Keratinocyte (primary cell): ENCODE results near the gene TVP23C. TPM values are rescaled to one million over a fixed set of nuclear protein-coding genes. Genes with fewer than 3 reads are reported as not detected.

ENCODE experiments used
- DNase-seq: peaks from one replicate; pipeline ENCODE4 v3.0.0-alpha.2; 2011; ENCODE audit warnings: low read depth, missing footprints, low spot score
- FAIRE-seq: peaks from 2 replicates; lab custom pipeline; 2011; peaks lifted over from hg19 to GRCh38; lab: Jason Lieb, UNC
- H2AFZ ChIP-seq: 2 replicates; pipeline ENCODE4 v1.6.0; 2012; ENCODE audit warnings: low read length, control low read depth, inconsistent platforms; ENCODE audit not compliant: control insufficient read depth
- H3K27ac ChIP-seq: 2 replicates; pipeline ENCODE4 v1.5.1; 2011; ENCODE audit warnings: low read length; ENCODE audit not compliant: control insufficient read depth, insufficient read depth
- H3K27me3 ChIP-seq: 3 replicates; pipeline ENCODE4 v1.6.0; 2011; ENCODE audit warnings: low read length; ENCODE audit not compliant: control insufficient read depth, insufficient read depth; ENCODE audit errors: extremely low read depth
- H3K36me3 ChIP-seq, 2 experiments: 2 replicates in 1 of 2; 3 replicates in 1 of 2; pipeline ENCODE4 v1.5.1; 2011; ENCODE audit warnings: low read length in 2 of 2, mild to moderate bottlenecking in 1 of 2; ENCODE audit not compliant: control insufficient read depth in 2 of 2, insufficient read depth in 2 of 2; ENCODE audit errors: extremely low read depth in 1 of 2
- H3K4me1 ChIP-seq: 3 replicates; pipeline ENCODE4 v1.5.1; 2011; ENCODE audit warnings: low read length; ENCODE audit not compliant: control insufficient read depth, insufficient read depth; ENCODE audit errors: extremely low read depth
- H3K4me2 ChIP-seq: 3 replicates; pipeline ENCODE4 v1.6.0; 2011; ENCODE audit warnings: low read depth, low read length; ENCODE audit not compliant: control insufficient read depth, insufficient read depth; ENCODE audit errors: extremely low read depth
- H3K4me3 ChIP-seq, 3 experiments: fragments of 200-600 bp in 1 of 3; sonication (generic) in 1 of 3; 2 replicates in 2 of 3; 3 replicates in 1 of 3; pipeline ENCODE4 v1.5.1; 2011 to 2016; ENCODE audit warnings: low read length in 3 of 3, mild to moderate bottlenecking in 3 of 3, control low read depth in 2 of 3, inconsistent platforms in 1 of 3, low read depth in 1 of 3, mixed read lengths in 1 of 3, mixed run types in 1 of 3, moderate library complexity in 1 of 3; ENCODE audit not compliant: control insufficient read depth in 2 of 3, insufficient read depth in 2 of 3; ENCODE audit errors: extremely low read depth in 1 of 3
- H3K79me2 ChIP-seq: 2 replicates; pipeline ENCODE4 v1.6.0; 2012; ENCODE audit warnings: low read length; ENCODE audit not compliant: control insufficient read depth, insufficient read depth
- H3K9ac ChIP-seq: 3 replicates; pipeline ENCODE4 v1.6.0; 2011; ENCODE audit warnings: low read length; ENCODE audit not compliant: control insufficient read depth, insufficient read depth; ENCODE audit errors: extremely low read depth
- H3K9me1 ChIP-seq: 3 replicates; pipeline ENCODE4 v1.6.0; 2011; ENCODE audit warnings: low read length; ENCODE audit not compliant: control insufficient read depth, insufficient read depth; ENCODE audit errors: extremely low read depth
- H3K9me3 ChIP-seq: 2 replicates; pipeline ENCODE4 v1.5.1; 2012; ENCODE audit warnings: low read depth, low read length; ENCODE audit not compliant: control insufficient read depth
- H4K20me1 ChIP-seq: 3 replicates; pipeline ENCODE4 v1.6.0; 2011; ENCODE audit warnings: low read length; ENCODE audit not compliant: control insufficient read depth, insufficient read depth; ENCODE audit errors: extremely low read depth
- EZH2 ChIP-seq: IDR thresholded peaks from one replicate; pipeline ENCODE4 v1.6.1; 2012; ENCODE audit warnings: inconsistent platforms, mild to moderate bottlenecking, low read length, moderate library complexity
- dilution Hi-C: fragments of 300-500 bp; cut with MboI; formaldehyde crosslinking; loops from one replicate; pipeline ENCODE4 v1.7.0; 2020; ENCODE audit warnings: low sequenced_read_pairs; ENCODE audit not compliant: extremely low pct_ligation_motif_present
- polyA plus RNA-seq, 5 experiments: library from polyadenylated mRNA; depleted of rRNA in 3 of 5; stranded (reverse) in 3 of 5; stranded (forward) in 1 of 5; unstranded in 1 of 5; fragments of >200 nt; gene quantifications; 1 replicate in 1 of 5; 2 replicates in 3 of 5; 3 replicates in 1 of 5; pipeline versions ENCODE4 v1.2.1 to v1.2.3, GENCODE V29; 2011 to 2012; ENCODE audit warnings: missing spikeins in 2 of 5, low read depth in 1 of 5, low replicate concordance in 1 of 5
- TF ChIP-seq, protein P1 (sequence below), 3 experiments: IDR thresholded peaks in 1 of 3; conservative IDR thresholded peaks in 1 of 3; optimal IDR thresholded peaks in 1 of 3; 2 replicates in 2 of 3; 3 replicates in 1 of 3; pipeline versions ENCODE3 to v1.5.1; 2011; ENCODE audit warnings: low read length in 3 of 3, mild to moderate bottlenecking in 3 of 3, moderate library complexity in 2 of 3, control low read depth in 1 of 3, inconsistent platforms in 1 of 3; ENCODE audit not compliant: insufficient read depth in 2 of 3; ENCODE audit errors: extremely low read depth in 1 of 3

The TVP23C gene
- polyA plus RNA-seq, 1 donor (not counting 4 experiments of a cell fraction or from before 2014, with no cell fraction given) = 5.7 TPM

DNA sequence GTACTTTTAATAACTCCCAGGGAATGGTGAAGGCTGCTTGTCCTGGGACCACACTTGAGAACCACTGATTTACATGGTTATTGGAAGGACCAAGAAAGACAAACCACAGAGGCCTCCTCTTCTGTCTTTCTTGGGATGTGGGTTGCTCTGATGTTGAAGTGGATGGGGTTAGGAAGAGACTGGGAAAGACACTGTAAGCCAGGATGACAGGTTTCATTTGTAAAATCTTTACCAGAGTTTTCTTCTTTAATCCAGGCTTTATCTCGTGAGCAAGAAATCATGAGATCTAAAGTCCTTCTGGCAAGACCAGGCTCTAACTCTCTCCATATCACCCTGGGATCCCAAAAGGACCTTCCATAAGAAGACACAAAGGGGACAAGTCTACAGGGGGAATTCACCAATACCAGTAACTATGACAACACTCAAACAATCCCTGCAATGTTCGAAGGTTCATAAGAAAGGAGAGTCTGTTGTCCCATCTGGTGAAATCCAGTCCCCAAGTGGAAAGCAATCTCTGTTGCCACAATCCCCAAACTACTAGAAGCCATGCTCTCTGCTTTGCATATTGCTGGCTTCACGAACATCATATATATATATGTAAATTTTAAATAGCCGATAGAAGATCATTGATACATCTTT lies 51.1 kb downstream of the TVP23C start:
- Histone ChIP-seq H3K4me2 (no peak overlapping the region), H3K9me3 (peaks cover 4% of the 10 kb centered on the region), H3K79me2 (no peaks in the 10 kb centered on the region), H3K36me3 (peaks cover 2% of the 10 kb centered on the region in 2 experiments), H3K27ac (no peak overlapping the region), H2AFZ (no peak overlapping the region), H3K4me1 (no peaks in the 10 kb centered on the region), H3K9ac (no peak overlapping the region), H3K27me3 (no peaks in the 10 kb centered on the region), H4K20me1 (no peaks in the 10 kb centered on the region), H3K4me3 (no peak overlapping the region), H3K9me1 (no peaks in the 10 kb centered on the region)
- no peak for TF ChIP-seq EZH2
- TF ChIP-seq, protein P1, sequence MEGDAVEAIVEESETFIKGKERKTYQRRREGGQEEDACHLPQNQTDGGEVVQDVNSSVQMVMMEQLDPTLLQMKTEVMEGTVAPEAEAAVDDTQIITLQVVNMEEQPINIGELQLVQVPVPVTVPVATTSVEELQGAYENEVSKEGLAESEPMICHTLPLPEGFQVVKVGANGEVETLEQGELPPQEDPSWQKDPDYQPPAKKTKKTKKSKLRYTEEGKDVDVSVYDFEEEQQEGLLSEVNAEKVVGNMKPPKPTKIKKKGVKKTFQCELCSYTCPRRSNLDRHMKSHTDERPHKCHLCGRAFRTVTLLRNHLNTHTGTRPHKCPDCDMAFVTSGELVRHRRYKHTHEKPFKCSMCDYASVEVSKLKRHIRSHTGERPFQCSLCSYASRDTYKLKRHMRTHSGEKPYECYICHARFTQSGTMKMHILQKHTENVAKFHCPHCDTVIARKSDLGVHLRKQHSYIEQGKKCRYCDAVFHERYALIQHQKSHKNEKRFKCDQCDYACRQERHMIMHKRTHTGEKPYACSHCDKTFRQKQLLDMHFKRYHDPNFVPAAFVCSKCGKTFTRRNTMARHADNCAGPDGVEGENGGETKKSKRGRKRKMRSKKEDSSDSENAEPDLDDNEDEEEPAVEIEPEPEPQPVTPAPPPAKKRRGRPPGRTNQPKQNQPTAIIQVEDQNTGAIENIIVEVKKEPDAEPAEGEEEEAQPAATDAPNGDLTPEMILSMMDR (optimal IDR thresholded peaks at IDR 0.05 in 1 of 3, IDR thresholded peaks at IDR 0.05 in 1 of 3, conservative IDR thresholded peaks at IDR 0.05 in 1 of 3; ENCODE audit: extremely low read depth in 1 of 3, insufficient read depth in 2 of 3, low read length in 3 of 3) = no peak
- DNase-seq (no peak), FAIRE-seq (no peak)
- dilution Hi-C loops = no loop called here

DNA sequence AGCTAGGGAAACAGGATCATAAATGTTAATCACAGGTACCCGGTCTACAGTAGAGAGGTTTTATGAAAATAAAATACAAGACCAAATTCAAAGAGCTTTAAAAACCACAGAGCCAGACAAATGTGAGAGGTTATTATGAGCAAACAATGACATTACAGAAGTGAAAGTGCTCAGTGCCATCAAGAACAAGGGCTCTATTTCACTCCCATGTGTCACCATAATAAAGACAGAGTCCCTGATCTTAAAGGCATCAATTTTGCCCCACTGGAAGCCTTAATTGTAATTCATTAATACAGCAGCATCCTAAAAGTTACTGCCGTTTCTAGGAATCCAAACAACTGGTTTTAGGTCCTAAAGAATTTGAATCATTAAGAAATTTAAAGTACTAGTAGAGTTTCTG lies 52.1 kb downstream of the TVP23C start:
- Histone ChIP-seq H3K36me3 (peaks cover 0 to 2% of the 10 kb centered on the region in 2 experiments), H3K9me3 (no peaks in the 10 kb centered on the region), H3K27me3 (no peaks in the 10 kb centered on the region), H3K9me1 (no peaks in the 10 kb centered on the region), H3K4me1 (no peaks in the 10 kb centered on the region), H3K9ac (no peak overlapping the region), H4K20me1 (no peaks in the 10 kb centered on the region), H3K27ac (no peak overlapping the region), H2AFZ (no peak overlapping the region), H3K79me2 (no peaks in the 10 kb centered on the region), H3K4me2 (no peak overlapping the region), H3K4me3 (no peak overlapping the region)
- DNase-seq (no peak), FAIRE-seq (no peak)
- dilution Hi-C loops = no loop called here
- no peak for TF ChIP-seq EZH2

DNA sequence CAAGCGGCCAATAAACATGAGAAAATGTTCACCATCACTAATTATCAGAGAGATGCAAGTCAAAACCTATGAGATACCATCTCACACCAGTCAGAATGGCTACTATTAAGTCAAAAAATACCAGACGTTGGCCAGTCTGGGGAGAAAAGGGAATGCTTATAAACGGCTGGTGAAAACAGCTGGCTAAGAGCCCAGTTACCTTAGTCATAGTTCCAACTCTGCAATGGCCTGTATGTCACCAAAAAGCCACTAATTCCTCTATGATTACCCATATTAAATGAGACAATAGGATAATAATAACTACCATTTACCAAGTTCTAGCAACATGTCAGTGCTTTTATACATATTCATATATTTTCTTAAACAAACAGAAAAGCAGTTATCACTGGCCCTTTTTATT lies 52.9 kb downstream of the TVP23C start:
- H4K20me1 ChIP-seq = no peaks in the 10 kb centered on the region
- no peak overlapping the region for H2AFZ ChIP-seq
- H3K4me1 ChIP-seq = no peaks in the 10 kb centered on the region
- no peak overlapping the region for H3K9ac ChIP-seq
- H3K79me2 ChIP-seq = no peaks in the 10 kb centered on the region
- H3K27me3 ChIP-seq = no peaks in the 10 kb centered on the region
- no peaks in the 10 kb centered on the region for H3K9me3 ChIP-seq
- FAIRE-seq (no peak), DNase-seq (no peak)
- H3K9me1 ChIP-seq = no peaks in the 10 kb centered on the region
- no peak overlapping the region for H3K4me2 ChIP-seq
- no peak overlapping the region for H3K27ac ChIP-seq
- dilution Hi-C loops = no loop called here
- no peak for TF ChIP-seq EZH2
- TF ChIP-seq, protein P1 (optimal IDR thresholded peaks at IDR 0.05 in 1 of 3, IDR thresholded peaks at IDR 0.05 in 1 of 3, conservative IDR thresholded peaks at IDR 0.05 in 1 of 3; ENCODE audit: extremely low read depth in 1 of 3, insufficient read depth in 2 of 3, low read length in 3 of 3) = no peak
- no peak overlapping the region for H3K4me3 ChIP-seq
- peaks cover 0 to 2% of the 10 kb centered on the region in 2 experiments for H3K36me3 ChIP-seq
